ENCODE measurements around the gene MAPK8IP1.
A peak's percentile ranks its signal among the peaks of the same experiment; 100 is the strongest.

Gene MAPK8IP1

GRCh38 chr11:45881708-45882368 is 3.6 kb upstream of the MAPK8IP1 start:
- H3K4me3 ChIP-seq (ENCODE audit: low read length), result no peak overlapping the region
- no peak for DNase-seq (ENCODE audit: low read depth)
- TF ChIP-seq CTCF (IDR thresholded peaks at IDR 0.05; ENCODE audit: insufficient read depth, low read depth, low read length, missing control alignments), result no peak

- no peak for TF ChIP-seq CTCF (IDR thresholded peaks at IDR 0.05; ENCODE audit: insufficient read depth, low read depth, low read length, missing control alignments)
- no peak overlapping the region for H3K4me3 ChIP-seq (ENCODE audit: low read length)
- no peak for DNase-seq (ENCODE audit: low read depth)
Measured at GRCh38 chr11:45884596-45885185, 760 bp upstream of the MAPK8IP1 start.

GRCh38 chr11:45885921-45886721 is 670 bp downstream of the MAPK8IP1 start:
- peak overlapping the region; percentile 24 for H3K4me3 ChIP-seq (ENCODE audit: low read length)
- DNase-seq (ENCODE audit: low read depth), result no peak
- TF ChIP-seq CTCF (IDR thresholded peaks at IDR 0.05; ENCODE audit: insufficient read depth, low read depth, low read length, missing control alignments), result no peak

- no peak for TF ChIP-seq CTCF (IDR thresholded peaks at IDR 0.05; ENCODE audit: insufficient read depth, low read depth, low read length, missing control alignments)
- DNase-seq (ENCODE audit: low read depth), result no peak
- no peak overlapping the region for H3K4me3 ChIP-seq (ENCODE audit: low read length)
Measured at GRCh38 chr11:45886816-45887520, 1.5 kb downstream of the MAPK8IP1 start.

- no peak overlapping the region for H3K4me3 ChIP-seq (ENCODE audit: low read length)
- TF ChIP-seq CTCF (IDR thresholded peaks at IDR 0.05; ENCODE audit: insufficient read depth, low read depth, low read length, missing control alignments), result no peak
- DNase-seq (ENCODE audit: low read depth), result no peak
Measured at GRCh38 chr11:45887587-45887986, 2.1 kb downstream of the MAPK8IP1 start.

- no peak for DNase-seq (ENCODE audit: low read depth)
- TF ChIP-seq CTCF (IDR thresholded peaks at IDR 0.05; ENCODE audit: insufficient read depth, low read depth, low read length, missing control alignments), result no peak
- no peak overlapping the region for H3K4me3 ChIP-seq (ENCODE audit: low read length)
Measured at GRCh38 chr11:45889555-45889954, 4.1 kb downstream of the MAPK8IP1 start.
